GM21360 (cell line): ENCODE data around the gene CMTM7.

Experiments used
- ATAC-seq: cut with Tn5 transposase; IDR thresholded peaks from one replicate; pipeline ENCODE4 v1.9.1; 2021; ENCODE audit warnings: mild to moderate bottlenecking, moderate library complexity; ENCODE audit not compliant: unreplicated experiment

The CMTM7 gene

DNA sequence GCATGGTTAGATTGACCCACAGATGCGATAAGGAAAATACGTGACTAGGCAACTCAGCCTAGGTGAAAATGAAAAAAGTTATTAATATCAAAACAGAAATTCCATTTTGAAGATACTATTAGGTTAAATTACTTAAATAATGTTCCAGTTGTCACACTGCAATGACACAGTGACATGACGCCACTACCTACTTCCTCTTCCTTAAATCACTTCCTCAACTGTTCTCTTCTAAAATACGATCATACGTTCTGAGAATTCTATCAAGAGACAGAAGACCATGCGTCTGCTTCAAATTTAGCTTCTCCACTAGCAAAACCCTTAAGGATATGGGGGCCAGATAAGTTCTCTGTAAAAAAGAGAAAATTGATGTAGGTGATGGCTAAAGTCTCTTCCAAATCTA lies 92.8 kb downstream of the CMTM7 start:
- ATAC-seq = no peak

DNA sequence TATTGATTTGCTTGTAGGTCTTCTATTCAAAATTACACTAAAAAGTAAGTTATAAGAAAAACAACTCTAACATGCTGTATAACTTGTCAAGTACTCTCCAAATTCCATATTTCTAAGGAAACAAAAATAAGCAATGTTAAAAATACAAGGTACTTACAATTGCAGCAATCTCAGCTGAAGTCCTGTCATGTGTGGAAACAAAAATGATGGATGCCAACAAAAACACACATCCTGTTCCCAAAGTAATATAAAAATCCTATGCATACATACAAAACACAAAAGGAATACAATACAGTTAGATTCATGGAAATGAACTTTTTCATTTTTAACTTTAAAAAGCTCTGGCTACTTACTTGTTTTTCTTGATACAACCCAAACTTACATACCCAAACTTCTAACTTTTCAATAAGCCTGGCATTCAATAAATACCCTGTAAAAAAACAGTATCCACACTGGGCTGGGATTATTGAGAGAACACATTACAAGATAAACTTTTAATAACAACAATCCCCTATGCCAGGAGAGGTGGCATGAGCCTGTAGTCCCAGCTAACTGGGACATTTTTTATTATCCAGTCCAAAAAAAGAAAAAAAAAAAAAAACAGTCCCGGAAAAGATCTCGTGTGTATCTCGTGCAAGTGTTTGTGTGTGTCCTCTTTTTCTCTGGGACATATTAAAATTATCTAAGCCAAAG lies 96.3 kb downstream of the CMTM7 start:
- ATAC-seq = no peak

DNA sequence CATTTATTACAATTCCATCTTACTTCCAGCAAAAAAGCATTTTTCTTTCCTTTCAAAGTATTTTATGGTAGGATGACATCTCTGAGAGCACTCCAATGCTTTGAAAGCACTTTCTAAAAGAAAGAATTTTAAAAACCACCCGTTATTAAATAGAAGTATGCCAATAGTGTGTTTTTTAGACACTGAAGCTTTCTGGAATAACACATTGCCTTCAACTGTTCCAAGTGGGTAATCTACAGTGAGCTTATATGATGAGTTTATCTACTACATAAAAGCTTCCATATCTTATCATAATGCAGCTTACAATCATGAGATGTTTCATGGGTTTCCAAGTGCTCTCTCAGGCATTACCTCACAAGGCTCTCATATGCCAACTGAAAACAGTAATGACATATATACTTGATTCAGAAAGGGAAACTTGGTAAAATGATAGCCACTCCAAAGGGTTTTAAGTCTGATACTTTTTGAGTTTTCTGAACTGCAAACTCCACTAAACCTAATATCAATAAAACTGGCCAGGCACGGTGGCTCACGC lies 96.9 kb downstream of the CMTM7 start:
- no peak for ATAC-seq

DNA sequence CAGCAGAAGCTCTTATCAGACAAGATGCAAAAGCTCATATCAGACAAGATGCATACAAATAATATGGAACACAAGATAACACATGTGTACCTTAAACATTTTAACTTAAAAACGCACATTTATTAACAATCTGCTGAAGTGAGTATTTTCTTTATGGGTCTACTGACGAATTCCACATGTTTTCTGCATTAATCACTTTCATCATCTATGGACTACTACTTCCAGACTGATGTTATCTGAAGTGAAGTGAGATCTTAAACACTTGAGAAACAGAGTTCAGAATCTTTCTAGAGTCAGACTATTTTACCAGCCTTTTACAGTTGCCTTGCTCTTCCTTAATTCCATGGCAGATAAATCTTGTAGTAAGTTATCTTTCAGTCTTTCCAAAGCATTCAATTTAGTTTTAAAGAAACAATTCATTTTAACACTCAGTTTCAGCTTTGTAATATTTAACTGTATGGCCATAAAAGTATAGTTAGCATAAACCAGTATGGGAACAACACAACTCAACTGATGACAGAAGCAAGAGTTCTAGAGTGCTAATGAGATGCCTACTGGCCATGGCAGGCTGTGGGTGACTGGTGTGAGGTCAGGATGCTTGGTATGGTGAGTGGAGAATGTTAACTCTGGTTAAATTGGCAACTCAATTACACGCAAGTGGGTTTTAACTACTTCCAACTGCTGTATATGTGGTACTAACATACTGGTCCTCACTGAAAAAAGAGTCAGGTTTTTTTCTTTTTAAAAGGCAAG lies 101.2 kb downstream of the CMTM7 start:
- no peak for ATAC-seq

DNA sequence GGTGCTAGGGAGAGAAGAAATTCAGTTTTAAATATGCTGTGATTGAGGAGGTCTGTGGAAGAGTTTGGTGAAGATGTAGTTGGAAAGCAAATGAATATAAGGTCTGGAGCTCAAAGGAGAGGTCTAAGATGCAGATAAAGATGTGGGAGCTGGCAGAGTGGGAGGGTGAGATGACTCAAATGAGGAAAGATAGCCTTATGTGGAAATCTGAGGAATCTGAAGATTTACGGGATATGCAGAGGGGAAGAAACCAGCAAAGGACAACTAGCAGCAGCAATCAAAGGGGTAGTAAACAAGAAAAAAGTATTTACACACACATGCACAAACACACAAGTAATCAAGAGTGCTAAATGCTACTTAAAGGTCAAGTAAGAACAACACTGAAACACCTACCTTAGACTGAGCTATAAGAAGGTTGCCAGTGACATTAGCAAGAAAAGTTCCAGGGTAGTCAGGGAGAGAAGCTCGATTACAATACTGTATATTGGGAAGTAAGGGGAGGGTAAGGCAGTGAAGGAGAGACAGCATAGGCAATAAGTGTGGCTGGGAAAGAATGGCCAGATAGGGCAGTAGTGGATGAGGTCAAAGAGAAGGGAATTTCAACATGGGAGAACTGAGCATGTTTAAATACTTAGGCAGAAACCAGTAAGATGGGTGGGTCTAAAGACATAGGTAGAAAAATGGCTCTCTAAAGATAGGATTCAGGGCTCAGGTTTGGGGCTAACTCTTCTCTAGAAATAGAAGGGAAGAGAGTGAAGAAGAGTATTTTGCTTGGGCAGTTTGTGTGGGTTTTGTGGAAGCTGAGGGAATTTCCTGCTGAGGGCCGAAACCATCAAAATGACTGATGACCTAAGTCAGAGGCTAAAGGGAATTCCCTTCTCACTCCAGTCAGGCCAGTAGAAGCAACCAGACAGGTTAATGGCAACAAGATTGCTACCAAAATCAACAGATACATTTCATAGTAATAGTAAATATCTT lies 102.1 kb downstream of the CMTM7 start:
- peak; percentile 65 for ATAC-seq

DNA sequence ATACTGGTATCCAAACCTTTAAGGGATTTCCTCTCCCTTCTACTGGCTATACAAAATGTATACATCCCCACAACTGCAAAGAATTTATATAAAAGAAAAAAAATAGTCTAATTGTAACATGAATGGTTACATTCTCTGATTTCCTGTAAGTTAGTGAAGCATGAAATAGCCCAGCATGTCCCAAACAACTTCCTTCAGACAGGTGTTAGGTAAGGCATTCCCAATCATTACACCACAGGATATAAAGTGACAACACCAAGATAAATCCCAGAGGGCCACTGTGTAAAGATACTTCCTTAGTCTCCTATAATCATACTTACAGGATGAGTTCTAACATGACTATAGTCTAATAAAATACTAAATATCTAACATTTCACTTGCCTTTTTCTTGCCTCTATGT lies 103.4 kb downstream of the CMTM7 start:
- ATAC-seq = no peak

DNA sequence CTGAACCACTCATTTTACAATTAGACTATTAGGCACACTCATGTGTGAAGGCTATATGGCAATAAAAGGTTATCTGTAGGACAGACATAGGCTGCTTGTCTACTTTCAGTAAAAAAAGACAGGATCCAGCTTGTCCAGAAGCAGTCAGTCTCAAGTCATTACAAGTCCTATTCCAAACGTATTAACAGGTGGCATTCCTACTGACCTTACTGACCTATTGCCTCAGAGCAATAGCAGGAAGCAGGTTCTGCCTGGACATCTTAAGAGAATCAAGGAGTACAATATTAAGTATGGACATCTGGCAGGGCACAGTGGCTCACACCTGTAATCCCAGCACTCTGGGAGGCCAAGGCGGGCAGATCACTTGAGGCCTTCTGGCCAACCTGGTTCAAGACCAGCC lies 104.0 kb downstream of the CMTM7 start:
- no peak for ATAC-seq

DNA sequence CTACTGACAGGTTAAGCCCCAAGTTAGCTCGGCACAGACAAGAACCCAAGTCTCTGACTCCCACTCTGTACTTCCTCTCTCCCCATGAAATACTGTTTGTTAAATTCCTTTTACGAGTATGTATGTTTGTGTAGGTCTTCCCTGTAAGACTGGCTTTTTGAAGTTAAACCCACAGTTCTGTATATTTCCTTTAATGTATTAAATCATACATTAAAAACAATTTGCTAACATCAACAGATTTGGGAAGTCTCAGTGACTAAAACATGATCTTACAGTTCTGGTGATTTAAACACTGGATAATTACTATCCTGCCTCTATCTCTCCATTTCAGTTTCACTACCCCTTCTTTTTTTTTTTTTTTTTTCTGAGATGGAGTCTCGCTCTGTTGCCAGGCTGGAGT lies 106.6 kb downstream of the CMTM7 start:
- no peak for ATAC-seq

DNA sequence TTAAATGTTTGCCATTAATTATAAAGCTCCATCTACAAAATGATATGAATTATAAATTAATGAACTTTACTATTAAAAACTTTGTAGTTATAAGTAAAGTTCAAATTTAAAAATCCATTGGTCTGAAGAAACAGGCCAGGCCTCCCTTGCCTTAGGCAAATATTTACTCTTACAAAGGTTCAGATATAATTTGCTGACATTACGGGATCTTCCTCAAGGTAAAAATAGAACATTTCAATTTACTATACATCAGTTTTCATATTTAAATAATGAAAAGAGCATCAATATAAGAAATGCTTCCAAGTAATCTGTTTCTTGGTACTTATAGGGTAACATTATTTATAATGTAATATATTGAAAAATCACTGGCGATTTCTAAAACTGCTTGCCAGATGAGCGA lies 107.3 kb downstream of the CMTM7 start:
- ATAC-seq = no peak

DNA sequence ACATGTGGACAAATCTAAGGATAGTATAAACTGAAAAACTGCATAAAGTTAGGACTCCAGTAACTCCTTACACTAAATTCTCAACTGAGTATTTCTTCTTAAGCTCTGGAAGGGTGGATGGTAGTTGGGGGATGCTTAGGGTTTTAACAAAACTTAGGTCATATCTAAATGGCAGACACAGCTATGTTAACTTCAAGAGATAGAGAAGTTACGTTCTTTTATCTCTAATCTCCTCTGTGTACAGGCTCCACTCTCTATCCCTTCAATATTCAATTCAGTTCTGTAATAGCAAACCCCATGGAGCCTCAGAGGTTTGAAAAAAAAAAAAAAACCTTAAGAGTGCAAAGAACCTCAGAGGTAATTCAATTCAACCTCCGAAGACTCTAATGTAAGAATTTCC lies 107.9 kb downstream of the CMTM7 start:
- no peak for ATAC-seq

DNA sequence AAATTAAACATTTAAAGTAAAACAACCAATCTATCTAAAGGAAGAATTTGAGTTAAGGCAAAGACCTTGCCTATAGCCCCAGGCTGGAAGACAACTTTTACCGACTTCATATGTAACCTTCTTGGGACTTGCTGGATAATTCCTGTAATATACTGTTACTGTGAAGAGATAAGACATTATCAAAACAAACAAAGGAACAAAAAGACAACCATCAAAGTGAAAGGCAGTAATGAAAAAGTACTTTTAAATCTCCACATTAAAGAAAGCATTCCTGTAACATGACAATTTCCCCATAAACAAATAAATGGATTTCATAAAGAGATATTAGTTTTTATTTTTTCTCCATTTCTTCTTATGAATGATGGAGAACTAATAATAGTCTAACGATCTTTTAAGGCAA lies 108.6 kb downstream of the CMTM7 start:
- ATAC-seq = no peak

DNA sequence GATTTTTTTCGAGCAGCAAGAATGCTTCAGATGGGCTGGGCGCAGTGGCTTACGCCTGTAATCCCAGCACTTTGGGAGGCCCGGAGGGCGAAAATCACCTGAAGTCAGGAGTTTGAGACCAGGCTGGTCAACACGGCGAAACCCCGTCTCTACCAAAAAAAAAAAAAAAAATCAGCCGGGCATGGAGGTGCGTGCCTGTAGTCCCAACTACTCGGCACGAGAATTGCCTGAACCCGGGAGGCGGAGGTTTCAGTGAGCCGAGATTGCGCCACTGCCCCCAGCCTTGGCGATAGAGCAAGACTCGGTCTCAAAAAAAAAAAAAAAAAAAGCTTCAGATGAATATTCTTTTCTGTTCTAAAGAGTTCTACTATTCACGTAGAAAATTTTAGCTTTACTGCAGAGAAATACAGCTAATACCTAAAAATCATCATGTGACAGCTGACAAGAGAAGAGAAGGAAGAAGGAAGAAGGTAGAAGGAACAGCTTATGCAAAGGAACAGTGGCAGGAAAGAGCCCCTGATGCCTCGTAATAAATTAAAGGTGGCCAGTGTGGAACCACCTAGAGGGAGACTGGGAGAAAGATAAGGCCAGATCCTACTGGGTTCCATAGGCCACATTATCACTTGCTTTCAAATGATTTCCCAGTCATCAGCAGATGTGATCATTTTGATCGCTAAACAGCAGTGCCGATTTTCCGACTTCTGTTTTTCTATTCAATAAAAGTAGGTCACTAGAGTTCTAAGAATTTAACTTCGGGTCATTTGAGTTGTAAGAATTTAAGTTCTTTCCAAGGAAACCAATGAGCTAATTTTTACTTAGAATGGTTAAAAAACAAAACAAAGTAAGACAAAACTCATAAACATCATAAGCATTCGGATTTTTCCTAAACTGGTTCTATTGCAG lies 109.5 kb downstream of the CMTM7 start:
- ATAC-seq = no peak

DNA sequence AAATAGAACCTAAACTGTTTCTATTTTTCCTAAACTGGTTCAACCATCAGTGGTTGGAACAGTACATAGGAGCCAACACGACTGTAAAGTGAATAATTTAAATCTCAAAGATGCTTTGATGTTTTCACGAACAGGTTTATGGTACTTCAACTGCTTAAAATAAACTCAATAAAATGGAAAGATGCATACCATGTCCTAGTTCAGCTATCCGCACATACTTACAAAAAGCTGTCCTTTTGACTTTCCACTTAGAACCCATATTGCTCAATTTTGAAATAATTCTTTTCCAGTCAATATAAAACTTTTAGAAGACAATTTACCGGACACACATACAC lies 110.1 kb downstream of the CMTM7 start:
- no peak for ATAC-seq

DNA sequence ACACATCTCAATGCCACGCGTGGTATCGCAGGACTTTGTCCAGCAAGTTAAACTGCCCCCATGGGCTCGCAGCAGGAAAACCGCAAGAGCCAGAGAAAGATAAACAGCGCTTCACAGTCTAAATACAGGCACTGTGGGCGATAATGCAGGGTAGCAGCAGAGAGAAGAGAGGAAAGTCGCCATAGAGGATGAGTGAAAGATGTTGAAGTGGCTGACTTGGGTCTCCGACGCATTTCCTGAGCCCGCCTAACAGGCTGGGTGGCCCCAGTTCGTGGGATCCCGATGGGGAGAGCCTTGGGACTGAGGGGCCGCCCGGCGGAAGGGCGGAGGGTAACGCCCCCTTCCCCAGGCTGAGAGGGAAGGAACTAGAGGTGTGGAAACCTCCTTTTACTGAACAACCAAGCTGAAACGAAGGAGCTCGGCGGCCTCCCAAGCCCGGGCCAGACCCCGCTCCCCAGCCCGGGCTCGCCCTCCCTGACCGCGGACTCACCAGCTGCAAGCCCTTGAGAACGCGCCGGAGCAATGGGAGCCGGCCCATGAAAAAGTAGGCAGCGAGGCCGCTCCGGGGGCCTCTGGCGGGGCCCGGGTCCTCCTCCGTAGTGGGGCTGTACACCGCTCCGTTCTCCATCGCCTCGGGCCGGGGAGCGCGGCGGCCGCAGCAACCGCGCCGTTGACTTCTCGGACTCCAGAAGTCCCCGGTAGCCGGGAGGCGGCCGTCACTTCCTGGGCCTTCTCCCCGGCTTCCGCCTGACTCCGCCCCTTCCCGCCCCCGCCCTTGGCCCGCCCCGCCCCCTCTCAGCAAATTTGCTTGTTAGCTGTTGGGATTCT lies 110.7 kb downstream of the CMTM7 start, which contains the start of gene CMTM6:
Gene CMTM6 (minus strand): TSS at position 735 of the 828 bp plus-strand sequence. CDS start 107 bp downstream, at position 628.
- peak; percentile 74 for ATAC-seq

DNA sequence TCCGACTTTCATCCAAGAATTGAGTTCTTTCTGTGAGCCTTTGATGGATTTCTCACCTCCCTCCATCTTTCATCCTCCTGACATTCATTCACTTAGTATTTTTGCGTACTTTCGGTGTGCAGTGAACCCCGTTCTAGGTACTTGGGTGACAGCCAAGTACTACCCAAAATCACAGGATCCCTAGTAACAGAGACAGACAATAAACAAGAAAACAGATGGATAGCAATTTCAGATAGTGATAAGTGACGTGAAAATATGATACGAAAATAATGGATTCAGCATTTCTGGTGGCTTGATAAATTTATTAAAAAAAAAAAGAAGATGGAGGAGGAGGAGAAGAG lies 111.3 kb downstream of the CMTM7 start:
- ATAC-seq = no peak
